HG03521 (cell line): ENCODE data around the gene PLA2G10.
"Not testable (repeated sequence)": the region's sequence is repeated elsewhere in the genome, so short reads cannot be mapped to it uniquely, and the experiment has no call there.

Source experiments
- ATAC-seq: cut with Tn5 transposase; IDR thresholded peaks from one replicate; pipeline ENCODE4 v1.9.1; 2021; ENCODE audit warnings: mild to moderate bottlenecking, moderate library complexity; ENCODE audit not compliant: unreplicated experiment

PLA2G10 gene

GRCh38 chr16:14694129-14694528, at the start of gene PLA2G10:
Gene PLA2G10, minus strand, starts transcription at chr16:14694308. Its CDS starts 79 bp downstream, at chr16:14694229.
- not testable (repeated sequence) for ATAC-seq

- peak; percentile 96 for ATAC-seq
Observed at GRCh38 chr16:14742273-14743128, 48.4 kb upstream of the PLA2G10 start, which contains the start of gene NPIPA2. Gene NPIPA2, plus strand, starts transcription at chr16:14742533. Its CDS starts 5,533 bp downstream, at chr16:14748066.

- ATAC-seq: not testable (repeated sequence)
Observed at GRCh38 chr16:14741794-14742193, 47.7 kb upstream of the PLA2G10 start.

- not testable (repeated sequence) for ATAC-seq
Observed at GRCh38 chr16:14740832-14741385, 46.8 kb upstream of the PLA2G10 start.

- not testable (repeated sequence) for ATAC-seq
Observed at GRCh38 chr16:14733233-14733632, 39.1 kb upstream of the PLA2G10 start.

GRCh38 chr16:14703156-14704011, 9.3 kb upstream of the PLA2G10 start, which contains the start of gene NPIPA3:
Gene NPIPA3, plus strand, starts transcription at chr16:14703411. Its CDS starts 5,533 bp downstream, at chr16:14708944.
- ATAC-seq: peak; percentile 94

- ATAC-seq: not testable (repeated sequence)
Observed at GRCh38 chr16:14702672-14703071, 8.6 kb upstream of the PLA2G10 start.

GRCh38 chr16:14701859-14702258, 7.8 kb upstream of the PLA2G10 start:
- not testable (repeated sequence) for ATAC-seq

- not testable (repeated sequence) for ATAC-seq
Observed at GRCh38 chr16:14685870-14686793, 8.0 kb downstream of the PLA2G10 start.

GRCh38 chr16:14682121-14682520, 12.0 kb downstream of the PLA2G10 start:
- ATAC-seq: no peak

GRCh38 chr16:14681115-14681514, 13.0 kb downstream of the PLA2G10 start:
- ATAC-seq: no peak

GRCh38 chr16:14680396-14680795, 13.7 kb downstream of the PLA2G10 start:
- ATAC-seq: not testable (repeated sequence)

GRCh38 chr16:14678748-14679497, 15.2 kb downstream of the PLA2G10 start:
- ATAC-seq: no peak

GRCh38 chr16:14677627-14678026, 16.5 kb downstream of the PLA2G10 start:
- no peak for ATAC-seq

GRCh38 chr16:14676633-14677032, 17.5 kb downstream of the PLA2G10 start:
- ATAC-seq: no peak

GRCh38 chr16:14672403-14672971, 21.6 kb downstream of the PLA2G10 start:
- peak; percentile 69 for ATAC-seq

GRCh38 chr16:14669776-14670175, 24.3 kb downstream of the PLA2G10 start:
- no peak for ATAC-seq

- no peak for ATAC-seq
Observed at GRCh38 chr16:14668556-14669223, 25.4 kb downstream of the PLA2G10 start.
